Endothelial cell of umbilical vein (primary cell): Measurements from ENCODE around the gene SELL.

Source experiments
- CTCF ChIP-seq, 2 donors: IDR thresholded peaks; 1 replicate in 1 of 2; 2 replicates in 1 of 2; pipeline ENCODE4 v1.5.1; 2011; ENCODE audit warnings: low read length in 2 of 2, mild to moderate bottlenecking in 2 of 2, moderate library complexity in 2 of 2, control low read depth in 1 of 2, inconsistent platforms in 1 of 2, low read depth in 1 of 2; ENCODE audit not compliant: insufficient read depth in 1 of 2; ENCODE audit errors: extremely low read depth in 1 of 2
- EZH2 ChIP-seq: IDR thresholded peaks from 2 replicates; pipeline ENCODE4 v1.6.1; 2012; ENCODE audit warnings: borderline replicate concordance, low read depth, mild to moderate bottlenecking, moderate library complexity, low read length, inconsistent platforms; ENCODE audit not compliant: severe bottlenecking
- FOS ChIP-seq: IDR thresholded peaks from 2 replicates; pipeline ENCODE4 v1.6.1; 2011; ENCODE audit warnings: mild to moderate bottlenecking, low read length, moderate library complexity, borderline replicate concordance; ENCODE audit not compliant: insufficient read depth
- GATA2 ChIP-seq: IDR thresholded peaks from 2 replicates; pipeline ENCODE4 v1.7.0; 2011; ENCODE audit warnings: low read depth, mild to moderate bottlenecking, moderate library complexity, mixed read lengths, low read length; ENCODE audit not compliant: insufficient read length, insufficient read depth
- JUN ChIP-seq: IDR thresholded peaks from 2 replicates; pipeline ENCODE4 v1.6.1; 2011; ENCODE audit warnings: borderline replicate concordance, low read depth; ENCODE audit not compliant: insufficient read length, insufficient read depth
- MYC ChIP-seq: IDR thresholded peaks from one replicate; pipeline ENCODE4 v1.6.1; 2011; ENCODE audit warnings: mild to moderate bottlenecking, low read depth, low read length
- POLR2A ChIP-seq: IDR thresholded peaks from 2 replicates; pipeline ENCODE4 v1.6.1; 2012; ENCODE audit warnings: low read depth, mild to moderate bottlenecking, control low read depth, low read length
- POLR2AphosphoS5 ChIP-seq: IDR thresholded peaks from 2 replicates; pipeline ENCODE4 v1.6.1; 2012; ENCODE audit warnings: low read depth, mild to moderate bottlenecking, control low read depth, low read length, moderate library complexity; ENCODE audit not compliant: insufficient read depth

GRCh38 chr1:169648709-169649108 lies 62.7 kb downstream of the SELL start:
- TF ChIP-seq POLR2A (no peak), CTCF (IDR thresholded peaks at IDR 0.05; ENCODE audit: extremely low read depth in 1 of 2, insufficient read depth in 1 of 2, low read depth in 1 of 2, low read length in 2 of 2) (no peak), POLR2AphosphoS5 (no peak), EZH2 (no peak), FOS (no peak), GATA2 (no peak), MYC (no peak), JUN (no peak)
